GM04504 (cell line): ENCODE measurements around the gene MAD1L1.

Source experiments
- DNase-seq: peaks from one replicate; pipeline ENCODE4 v3.0.0-alpha.2; 2012; ENCODE audit warnings: low read depth

MAD1L1 gene

DNA sequence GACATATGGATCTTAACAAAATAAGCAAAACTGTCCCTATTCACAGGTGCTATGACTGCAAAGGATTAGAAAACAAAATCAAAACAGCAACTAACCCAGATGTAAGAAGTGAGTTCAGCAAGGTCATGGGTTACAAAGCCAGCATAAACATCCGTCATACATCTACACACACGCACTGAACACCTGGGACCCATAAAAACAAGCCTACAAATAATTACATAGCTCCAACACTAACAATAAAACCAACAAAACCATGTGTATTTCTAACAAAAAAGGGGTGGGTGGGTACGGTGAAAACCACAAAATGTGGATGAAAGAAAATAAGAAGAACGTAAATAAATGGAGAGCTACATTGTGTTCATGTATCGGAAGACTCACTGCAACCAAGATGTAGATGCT, 305.8 kb downstream of the MAD1L1 start:
- DNase-seq, result no peak

DNA sequence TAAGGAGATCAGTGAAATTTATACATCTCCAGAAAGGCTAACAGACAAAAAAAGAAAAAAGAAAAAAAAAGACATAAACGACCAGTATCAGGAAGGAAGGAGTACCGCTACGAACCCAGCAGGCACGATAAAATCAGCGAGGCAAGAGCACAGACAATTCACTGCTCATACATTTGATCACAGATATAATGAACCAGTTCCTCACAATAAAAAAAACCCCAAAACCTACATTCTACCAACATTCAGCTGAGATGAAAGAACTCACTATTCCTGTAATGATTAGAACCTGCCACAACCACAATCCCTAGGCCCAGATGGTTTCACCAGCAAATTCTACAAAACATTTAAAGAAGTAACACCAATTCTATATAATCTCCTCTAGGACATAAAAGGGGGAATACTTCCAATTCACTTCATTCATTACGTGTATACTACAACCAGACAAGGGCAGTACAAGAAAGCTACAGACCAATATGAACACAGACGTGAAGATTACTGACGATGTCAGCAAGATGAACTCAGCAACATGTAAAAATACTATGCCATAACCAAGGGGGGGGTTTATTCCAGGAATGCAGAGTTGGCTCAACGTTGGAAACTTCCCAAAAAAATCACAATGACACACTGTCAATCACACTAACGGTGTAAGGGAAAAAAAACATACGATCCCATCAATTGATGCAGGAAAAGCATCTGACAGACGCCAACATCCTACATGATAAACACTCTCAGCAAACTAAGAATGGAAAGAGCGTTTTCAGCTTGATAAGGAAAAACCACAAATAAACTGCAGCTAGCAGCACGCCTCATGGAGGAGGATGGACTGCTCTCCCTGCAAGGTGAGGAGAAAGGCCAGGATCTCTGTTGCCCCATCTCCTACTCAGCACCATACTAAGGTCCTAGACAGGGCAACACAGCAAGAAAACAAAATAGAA, 306.5 kb downstream of the MAD1L1 start:
- no peak for DNase-seq

DNA sequence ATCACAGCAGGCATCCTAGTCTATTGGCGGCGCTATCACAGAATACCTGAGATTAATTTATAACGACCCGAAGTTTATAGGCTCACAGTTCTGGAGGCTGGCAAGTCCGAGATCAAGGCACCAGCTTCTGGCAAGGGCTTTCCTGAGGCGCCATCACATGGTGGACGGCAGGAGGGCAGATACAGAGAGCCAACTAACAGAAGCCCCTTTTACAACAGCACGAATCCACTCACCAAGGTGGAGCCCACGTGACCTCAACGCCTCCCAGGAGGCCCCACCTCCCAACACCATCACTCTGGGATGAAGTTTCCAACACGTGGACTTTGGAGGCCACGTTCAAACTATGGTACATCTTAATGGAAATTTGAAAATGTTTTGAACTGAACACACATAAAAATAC, 307.4 kb downstream of the MAD1L1 start:
- no peak for DNase-seq

DNA sequence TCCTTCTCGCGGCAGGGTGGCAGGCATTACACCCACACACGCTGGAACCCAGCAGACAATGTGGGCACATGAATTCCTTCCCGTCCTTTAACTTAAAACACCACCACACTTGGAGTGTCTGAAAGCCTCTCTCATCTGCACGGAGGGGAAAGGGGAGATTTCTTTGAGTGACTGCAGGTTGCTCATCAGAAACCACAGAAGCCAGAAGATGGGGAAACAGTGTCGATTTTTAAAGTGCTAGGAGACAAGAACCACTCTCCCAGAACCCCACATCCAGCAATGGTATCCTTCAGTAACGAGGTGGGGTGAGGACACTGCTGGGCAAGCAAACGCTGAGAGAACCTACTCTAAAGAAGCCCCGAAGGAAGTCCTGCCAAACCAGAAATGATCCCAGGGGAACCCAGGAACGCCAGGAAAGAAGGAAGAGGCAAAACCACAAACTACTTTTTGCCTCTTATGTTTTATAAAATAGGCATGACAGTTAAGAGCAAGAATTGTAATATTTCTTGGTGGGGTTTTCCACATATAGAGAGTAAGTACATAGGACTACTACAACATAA, 308.4 kb downstream of the MAD1L1 start:
- DNase-seq, result peak; percentile 16

DNA sequence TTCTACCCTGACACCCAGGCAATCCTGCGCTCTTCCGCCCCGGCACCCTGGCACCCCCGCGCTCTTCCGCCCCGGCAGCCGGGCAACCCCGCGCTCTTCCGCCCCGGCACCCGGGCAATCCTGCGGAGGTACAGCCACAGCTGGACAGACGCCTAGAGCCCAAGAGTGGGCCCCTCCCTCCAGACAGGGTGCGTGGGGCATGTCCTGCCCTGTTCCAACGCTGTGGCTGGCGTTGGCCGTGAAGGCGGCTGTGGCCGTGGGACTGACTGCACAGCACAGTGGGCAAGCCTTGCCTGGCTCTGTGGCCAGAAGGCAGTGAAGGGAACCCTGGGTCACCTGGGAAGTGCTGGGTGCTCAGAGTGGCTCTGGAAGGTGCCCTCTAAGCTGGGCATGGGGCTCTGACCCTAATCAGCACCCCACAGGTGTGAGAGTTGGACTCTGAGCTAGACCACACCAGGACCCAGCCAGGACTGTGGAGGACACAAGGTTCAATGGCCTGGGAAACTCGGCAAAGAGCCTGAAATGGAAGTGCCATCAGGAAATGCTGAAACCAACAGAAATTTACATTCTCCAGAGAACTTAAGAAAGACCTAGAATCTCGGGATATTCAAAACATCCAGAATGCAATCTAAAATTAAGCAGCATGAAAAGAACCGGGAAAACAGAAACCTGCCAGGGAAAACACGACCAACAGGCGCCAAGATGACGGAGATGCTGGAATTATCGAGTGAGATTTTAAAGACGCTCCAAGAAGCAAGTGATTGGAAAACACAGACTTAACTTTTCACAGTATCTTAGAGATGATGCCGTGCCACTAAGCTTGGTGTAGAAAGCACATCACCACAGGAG, 309.1 kb downstream of the MAD1L1 start:
- no peak for DNase-seq

DNA sequence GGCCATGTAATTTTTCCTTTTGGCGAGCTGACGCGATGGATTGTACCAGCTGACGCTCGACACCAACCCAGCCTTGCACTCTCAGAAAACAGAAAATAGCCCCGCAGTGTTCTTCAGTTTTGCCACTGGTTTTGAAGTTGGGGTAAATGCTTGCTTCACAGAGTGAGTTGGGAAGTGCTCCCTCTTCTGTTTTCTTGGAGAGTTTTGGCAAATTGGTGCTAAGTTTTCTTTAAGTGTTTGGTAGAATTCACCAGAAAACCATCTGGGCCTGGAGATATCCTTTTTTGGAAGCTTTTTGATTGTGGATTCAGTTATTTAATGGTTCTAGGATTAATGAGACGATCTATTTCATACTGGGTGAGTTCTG, 309.9 kb downstream of the MAD1L1 start:
- DNase-seq, result peak; percentile 21

DNA sequence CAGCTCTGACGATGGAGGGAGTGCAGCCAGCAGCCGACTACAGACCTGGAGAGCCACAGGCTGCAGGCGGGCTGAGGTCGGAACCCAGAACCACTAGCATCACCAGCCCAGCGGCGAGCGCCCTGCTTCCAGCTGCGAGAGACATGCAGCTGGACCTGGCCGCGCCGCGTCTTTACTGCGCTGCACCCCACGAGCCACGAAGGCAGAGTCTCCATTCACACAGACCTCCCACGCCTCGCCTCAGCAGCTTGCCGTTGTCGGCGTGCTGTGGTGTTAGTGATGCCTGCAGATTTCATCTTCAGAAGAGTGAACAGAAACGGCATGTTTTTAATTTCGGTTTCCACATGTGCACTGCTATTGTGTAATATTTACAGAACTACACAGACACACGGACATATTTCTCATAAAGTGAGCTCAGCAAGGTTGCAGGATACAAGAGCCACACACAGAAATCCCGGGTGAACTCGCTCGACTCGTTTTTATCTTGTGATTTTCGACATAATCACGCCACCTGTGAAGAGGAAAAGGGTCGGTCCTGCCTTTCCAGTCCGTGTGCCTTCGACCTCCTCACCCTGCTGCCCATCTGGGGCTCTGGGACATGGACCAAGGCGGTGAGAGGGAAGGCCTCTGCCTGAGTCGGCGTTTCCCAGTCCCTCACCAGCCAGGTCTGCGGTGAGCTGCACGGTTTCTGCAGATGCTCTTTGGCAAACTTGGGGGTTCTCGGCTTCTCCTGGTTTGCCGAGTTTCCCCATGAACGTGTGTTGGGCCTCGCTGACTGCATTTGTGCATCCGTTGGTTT, 310.5 kb downstream of the MAD1L1 start:
- peak; percentile 66 for DNase-seq

DNA sequence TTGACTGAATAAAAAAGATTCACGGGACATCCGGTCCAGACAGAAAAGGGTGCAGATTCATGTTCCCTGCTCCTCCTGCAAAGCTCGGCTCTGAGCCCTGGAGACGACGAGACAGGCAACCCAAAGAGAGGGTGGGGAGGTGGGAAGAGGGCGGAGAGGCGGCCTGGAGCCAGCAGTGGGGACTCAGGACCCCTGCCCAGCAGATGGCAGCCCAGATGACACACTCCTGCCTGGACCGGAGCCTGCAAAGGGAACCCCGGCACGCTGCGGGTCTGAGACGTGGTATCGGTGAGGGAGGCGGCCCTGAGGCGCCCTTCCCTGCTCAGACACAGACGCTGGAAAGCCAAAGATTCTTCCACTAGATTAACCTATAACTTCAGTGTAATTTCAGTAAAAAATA, 311.9 kb downstream of the MAD1L1 start:
- no peak for DNase-seq

DNA sequence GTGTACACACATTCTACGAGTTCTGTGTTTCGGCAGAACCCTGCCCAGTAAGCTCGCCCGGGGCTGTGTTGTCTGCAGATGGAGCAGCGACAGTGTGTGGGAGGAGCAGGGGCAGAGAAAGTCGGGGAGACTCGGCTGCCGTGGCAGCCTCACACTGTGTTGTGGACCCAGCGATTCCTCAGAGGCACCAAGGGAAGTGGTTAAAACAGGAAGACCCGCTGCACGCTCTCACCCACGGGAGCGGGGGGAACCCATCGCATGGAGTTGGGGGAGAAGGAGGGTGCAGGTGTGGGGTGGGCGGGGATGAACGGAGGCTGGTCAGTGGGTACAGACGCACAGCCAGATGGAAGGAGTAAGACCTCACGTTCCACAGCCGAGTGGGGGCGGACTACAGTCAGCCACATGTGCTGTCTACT, 312.5 kb downstream of the MAD1L1 start:
- no peak for DNase-seq

DNA sequence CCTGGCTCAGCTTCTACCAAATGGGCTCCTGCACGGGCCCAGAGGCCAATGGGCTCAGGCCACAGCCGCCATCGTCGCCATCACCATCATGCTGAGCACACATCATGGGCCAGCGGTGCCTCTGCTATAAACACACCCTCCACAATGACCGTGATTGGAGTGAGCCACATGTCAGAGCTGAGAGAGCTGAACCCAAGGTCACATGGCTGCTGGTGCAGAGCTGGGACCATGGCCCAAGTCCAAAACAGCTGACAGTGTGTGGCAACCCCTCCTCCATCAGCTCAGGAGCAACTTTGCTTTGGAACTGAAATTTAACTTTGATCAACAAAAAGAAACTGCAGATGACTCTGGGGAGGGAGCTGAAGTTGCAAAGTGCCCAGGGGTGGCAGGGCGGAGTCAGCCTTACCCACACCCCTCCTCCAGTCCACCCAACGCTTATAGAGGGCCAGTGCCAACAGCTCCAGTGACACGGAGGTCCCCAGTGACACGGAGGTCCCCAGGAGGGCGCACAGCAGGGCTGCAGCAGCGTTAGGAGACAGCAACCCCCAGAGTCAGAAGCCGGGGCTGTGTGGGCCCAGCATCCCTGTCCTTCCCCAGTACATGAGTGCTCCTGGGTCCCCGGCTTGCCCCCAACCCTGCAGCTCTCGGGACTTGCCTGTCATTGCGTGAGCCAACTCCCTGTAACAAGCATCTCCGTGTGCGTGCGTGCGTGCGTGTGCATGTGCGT, 313.0 kb downstream of the MAD1L1 start:
- DNase-seq, result no peak

DNA sequence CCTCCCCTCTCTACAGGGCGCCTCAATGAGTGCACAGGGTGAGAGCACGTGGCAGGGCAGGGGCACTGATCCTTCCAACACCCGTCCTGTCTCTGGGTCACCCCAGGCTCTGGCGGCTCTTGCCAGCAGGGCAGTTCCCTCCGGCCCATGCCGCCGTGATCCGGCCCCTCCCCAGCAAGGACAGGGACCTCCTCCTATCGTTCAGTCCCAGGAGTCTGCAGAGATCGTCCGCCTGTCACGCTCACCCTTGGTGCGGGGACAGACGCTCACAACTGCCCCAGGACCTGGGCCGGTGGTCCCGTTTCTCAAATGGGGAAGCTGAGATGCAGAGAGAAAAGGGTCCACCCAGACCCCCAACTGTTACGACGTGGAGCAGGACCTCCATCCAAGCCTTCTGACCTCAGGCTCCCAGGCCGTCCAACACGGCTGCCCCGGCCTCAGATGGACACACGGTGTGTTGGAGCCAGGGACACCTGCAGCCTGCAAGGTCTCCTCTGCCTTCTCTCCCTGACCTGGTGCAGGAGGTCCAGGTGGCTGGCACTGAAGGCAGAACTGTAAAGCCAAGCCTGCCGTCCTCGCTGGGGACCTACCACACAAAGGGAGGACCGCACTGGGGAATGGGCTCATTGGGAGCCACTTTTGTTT, 313.7 kb downstream of the MAD1L1 start:
- no peak for DNase-seq

DNA sequence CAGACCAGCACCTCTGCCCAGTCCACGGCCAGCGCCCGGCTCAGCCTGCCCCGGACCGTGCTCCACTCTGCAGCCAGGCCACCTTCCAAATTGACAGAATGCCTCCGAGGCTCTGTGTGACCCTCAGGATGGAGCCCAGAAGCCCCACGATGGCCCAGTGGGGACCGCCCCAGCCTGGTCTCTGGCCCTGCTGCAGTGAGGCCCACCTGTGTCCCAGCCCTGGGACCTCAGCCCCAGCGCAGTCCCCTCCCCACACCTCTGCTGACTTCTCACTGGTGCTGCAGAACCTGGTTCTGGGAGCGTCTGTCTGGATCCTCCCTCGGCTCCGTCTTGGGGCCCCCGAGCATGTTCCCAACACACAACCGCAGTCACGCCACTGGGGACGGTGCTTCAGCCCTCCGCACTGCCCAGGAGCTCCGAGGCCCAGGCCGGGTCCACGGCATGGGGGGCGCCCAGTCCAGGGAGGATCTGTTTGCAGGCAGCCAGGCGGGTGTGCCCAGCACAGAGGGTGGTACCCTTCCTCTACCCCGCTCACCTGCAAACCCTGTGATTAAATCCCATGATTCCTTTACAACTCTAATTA, 314.6 kb downstream of the MAD1L1 start:
- no peak for DNase-seq

DNA sequence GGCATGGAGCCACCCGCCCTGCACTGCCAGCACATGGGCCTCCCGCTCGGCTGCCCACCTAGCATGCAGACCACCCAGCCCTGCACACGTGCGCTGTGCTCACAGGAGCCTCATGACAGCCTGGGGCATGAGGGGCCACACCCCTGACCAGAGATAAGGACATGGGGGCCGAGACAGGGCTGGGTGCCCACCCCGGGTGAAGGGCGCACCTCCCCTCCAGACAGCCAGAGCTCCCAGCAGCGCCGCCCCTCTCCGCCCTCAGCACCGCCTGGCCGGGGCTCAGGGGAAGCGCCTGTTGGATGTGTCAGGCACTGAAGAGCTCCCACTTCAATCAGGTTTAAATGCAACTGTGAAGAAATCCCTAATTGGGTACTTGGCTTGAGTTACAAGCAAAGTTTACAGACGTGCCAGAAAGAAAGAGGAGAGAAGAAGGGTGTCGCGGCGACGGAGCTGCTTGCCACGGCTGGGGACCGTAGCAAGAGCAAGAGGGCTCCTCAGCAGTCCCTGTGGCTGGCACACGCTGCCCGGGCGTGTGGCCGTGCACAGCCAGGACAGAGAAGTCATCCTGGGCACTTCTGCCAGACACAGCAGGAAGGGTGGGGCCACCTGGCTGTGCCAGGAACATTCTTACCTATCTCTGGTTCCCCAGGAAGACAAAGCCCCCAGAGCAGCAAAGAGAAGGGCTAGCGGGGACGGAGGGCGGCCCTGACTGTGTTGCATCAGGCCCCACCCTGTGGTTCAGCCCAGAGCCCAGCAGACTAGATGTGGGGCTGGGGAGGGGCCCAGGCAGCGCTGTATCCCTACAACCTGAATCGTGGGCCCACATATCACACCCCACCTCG, 315.3 kb downstream of the MAD1L1 start:
- DNase-seq, result no peak

DNA sequence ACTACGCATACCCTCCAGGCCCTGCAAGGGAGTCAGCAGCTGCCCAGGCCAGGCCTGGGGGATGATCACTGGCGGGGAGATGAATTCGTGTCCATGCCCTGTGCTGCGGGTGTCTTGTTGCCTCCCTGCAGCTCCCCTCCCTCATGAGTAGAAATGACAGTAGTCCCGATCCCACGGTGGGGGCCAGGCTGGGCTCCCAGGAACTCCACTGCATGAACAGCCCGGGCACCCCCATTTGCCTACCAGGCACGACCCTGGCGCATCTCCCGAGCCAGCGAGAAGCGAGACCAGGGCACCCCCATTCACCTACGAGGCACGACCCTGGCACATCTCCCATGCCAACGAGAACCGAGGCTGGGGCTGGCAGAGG, 316.2 kb downstream of the MAD1L1 start:
- DNase-seq, result no peak

DNA sequence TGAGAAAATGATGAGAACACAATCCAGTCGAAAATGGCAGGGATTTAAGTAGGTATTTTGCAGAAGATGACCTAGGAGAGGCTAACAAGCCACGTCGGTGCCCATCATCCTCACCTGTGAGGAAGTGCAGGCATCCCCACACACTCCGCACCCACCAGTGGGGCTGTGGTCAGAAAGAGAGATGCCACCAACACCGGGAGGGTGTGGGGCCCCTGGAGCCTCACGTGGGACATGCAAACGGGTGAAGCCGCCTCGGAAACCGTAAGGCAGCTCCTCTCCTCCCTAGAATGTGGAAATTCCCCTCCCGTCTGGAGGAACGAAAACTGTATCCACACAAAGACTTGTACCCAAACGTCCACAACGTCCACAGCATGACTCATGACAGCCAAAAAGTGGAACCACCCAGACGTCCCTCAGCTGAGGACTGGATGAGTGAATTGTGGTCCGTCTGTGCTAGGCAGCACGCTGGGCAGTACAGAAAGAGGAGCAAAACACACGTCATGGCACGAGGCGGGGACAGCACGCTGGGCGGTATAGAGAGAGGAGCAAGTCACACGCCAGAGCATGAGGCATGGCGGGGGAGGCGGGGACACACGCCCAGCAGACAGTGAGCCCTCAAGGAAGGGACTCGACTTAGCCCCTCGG, 316.7 kb downstream of the MAD1L1 start:
- DNase-seq, result no peak

DNA sequence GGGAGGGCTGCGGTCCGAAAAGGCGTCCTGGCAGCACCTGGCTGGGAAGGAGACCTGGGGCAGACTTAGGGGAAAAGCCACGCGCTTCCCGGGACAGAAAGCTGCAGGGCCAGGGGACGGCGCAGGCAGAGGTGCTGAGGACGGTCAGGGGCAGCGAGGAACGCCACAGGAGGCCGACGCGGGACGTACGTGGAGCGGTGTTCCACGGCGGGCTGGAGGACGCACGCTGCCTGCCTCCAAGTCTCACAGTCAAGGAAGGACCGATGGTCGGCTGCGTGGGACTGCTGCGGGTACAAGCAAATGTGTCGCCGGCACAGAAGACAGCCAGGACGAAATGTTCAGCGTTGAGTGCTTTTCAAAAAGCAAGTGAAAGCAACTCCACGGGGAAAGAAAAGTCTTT, 317.4 kb downstream of the MAD1L1 start:
- DNase-seq, result no peak

DNA sequence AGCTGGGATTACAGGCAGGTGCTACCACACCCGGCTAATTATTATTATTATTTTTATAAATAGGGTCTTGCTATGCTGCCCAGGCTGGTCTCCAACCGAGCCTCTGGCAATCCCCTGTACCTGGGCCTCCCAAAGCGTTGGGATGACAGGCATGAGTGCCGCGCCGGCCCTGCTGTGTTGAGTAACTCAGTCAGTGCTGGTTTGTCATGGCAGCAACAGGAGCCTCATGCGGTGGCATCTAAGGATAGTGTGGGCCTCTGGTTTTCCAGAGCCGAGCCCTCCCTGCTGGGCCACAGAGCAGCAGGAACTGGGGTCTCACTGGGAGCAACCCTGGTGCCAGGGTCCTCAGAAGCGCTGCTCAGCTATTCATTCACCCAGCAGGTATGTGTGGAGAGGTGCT, 318.0 kb downstream of the MAD1L1 start:
- DNase-seq, result no peak

DNA sequence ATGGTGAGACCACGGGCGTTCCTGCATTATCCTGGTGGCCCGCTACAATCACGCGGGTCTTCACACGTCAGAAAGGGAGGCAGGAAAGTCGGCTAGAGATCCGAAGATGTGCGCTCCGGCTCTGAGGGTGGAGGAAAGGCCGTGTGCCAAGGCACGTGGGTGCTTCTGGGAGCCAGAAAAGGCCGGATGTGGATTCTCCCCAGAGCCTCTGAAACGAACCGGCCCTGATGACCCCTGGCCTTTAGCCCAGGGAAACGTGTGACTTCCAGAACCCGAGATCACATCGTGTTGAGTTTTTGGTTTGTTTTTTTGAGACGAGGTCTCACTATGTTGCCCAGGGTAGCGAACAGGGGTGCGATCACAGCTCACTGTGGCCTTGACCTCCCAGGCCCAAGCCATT, 318.4 kb downstream of the MAD1L1 start:
- no peak for DNase-seq
